ENCODE results near the gene AOC3.
"Not testable (repeated sequence)": the region's sequence is repeated elsewhere in the genome, so short reads cannot be mapped to it uniquely, and the experiment has no call there.

DNA sequence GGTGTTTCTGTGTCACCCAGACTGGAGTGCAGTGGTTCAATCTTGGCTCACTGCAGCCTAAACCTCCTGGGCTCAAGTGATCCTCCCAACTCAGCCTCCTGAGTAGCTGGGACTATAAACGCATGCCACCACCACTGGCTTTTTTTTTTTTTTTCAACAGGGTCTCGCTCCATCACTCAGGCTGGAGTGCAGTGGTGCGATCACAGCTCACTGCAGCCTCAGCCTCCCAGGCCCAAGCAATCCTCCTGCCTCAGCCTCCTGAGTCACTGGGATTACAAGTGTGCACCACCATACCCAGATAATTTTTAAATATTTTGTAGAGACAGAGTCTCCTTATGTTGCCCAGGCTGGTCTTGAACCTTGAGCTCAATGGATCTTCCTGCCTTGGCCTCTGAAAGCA, 34.8 kb downstream of the AOC3 start:
- TF ChIP-seq, protein P1, sequence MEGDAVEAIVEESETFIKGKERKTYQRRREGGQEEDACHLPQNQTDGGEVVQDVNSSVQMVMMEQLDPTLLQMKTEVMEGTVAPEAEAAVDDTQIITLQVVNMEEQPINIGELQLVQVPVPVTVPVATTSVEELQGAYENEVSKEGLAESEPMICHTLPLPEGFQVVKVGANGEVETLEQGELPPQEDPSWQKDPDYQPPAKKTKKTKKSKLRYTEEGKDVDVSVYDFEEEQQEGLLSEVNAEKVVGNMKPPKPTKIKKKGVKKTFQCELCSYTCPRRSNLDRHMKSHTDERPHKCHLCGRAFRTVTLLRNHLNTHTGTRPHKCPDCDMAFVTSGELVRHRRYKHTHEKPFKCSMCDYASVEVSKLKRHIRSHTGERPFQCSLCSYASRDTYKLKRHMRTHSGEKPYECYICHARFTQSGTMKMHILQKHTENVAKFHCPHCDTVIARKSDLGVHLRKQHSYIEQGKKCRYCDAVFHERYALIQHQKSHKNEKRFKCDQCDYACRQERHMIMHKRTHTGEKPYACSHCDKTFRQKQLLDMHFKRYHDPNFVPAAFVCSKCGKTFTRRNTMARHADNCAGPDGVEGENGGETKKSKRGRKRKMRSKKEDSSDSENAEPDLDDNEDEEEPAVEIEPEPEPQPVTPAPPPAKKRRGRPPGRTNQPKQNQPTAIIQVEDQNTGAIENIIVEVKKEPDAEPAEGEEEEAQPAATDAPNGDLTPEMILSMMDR (IDR thresholded peaks at IDR 0.05 in 8 of 11, conservative IDR thresholded peaks at IDR 0.05 in 3 of 11): not testable (repeated sequence)
- TF ChIP-seq POLR2A, POLR2AphosphoS5 (IDR thresholded peaks at IDR 0.05): not testable (repeated sequence)
